B cell (primary cell): Measurements from ENCODE around the gene TSTD2.

Source experiments
- EZH2 ChIP-seq: IDR thresholded peaks from 2 replicates; pipeline ENCODE4 v1.6.1; 2012; ENCODE audit warnings: borderline replicate concordance, low read depth, mild to moderate bottlenecking, moderate library complexity, low read length; ENCODE audit not compliant: insufficient read depth, poor library complexity, severe bottlenecking
- TF ChIP-seq, protein P1 (sequence below): fragments of 200-600 bp; IDR thresholded peaks from one replicate; pipeline ENCODE4 v1.8.0; 2022; ENCODE audit warnings: antibody characterized with exemption, mild to moderate bottlenecking

DNA sequence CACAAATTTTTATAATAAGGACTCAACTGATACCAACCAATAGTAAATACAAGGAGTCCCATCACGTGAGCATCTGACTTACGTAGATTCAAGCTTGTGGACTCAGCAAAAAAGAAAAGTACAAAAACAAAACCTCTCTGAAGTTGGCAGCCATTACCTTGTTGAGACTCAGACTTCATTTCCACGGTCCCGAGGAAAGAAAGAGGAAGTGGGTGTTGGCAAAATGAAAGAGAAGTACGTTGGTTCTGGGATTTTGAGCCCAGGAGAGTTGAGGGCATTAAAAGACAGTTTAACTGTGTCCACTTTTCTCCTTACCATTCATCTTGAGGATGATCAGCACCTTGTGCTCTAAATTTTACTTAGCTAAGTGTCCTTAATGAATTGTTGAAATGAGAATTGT lies 27.2 kb upstream of the TSTD2 start:
- TF ChIP-seq, protein P1, sequence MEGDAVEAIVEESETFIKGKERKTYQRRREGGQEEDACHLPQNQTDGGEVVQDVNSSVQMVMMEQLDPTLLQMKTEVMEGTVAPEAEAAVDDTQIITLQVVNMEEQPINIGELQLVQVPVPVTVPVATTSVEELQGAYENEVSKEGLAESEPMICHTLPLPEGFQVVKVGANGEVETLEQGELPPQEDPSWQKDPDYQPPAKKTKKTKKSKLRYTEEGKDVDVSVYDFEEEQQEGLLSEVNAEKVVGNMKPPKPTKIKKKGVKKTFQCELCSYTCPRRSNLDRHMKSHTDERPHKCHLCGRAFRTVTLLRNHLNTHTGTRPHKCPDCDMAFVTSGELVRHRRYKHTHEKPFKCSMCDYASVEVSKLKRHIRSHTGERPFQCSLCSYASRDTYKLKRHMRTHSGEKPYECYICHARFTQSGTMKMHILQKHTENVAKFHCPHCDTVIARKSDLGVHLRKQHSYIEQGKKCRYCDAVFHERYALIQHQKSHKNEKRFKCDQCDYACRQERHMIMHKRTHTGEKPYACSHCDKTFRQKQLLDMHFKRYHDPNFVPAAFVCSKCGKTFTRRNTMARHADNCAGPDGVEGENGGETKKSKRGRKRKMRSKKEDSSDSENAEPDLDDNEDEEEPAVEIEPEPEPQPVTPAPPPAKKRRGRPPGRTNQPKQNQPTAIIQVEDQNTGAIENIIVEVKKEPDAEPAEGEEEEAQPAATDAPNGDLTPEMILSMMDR, result no peak
- no peak for TF ChIP-seq EZH2
